PC-3 (cell line): Measurements from ENCODE around the gene HSH2D.

Experiments
- CTCF ChIP-seq: fragments of 300-600 bp; sonication (generic); conservative IDR thresholded peaks from 2 replicates; pipeline ENCODE4 v1.5.1; 2017; ENCODE audit warnings: antibody characterized with exemption, low read depth, mild to moderate bottlenecking, low read length
- EZH2 ChIP-seq: fragments of 300-600 bp; sonication (generic); IDR thresholded peaks from one replicate; pipeline ENCODE4 v1.6.1; 2017; ENCODE audit warnings: antibody characterized with exemption, mild to moderate bottlenecking, low read length; ENCODE audit not compliant: unreplicated experiment
- EZH2phosphoT487 ChIP-seq: fragments of 300-600 bp; sonication (generic); IDR thresholded peaks from 2 replicates; pipeline ENCODE4 v1.6.1; 2018; ENCODE audit warnings: mild to moderate bottlenecking, antibody characterized with exemption, low read length, borderline replicate concordance

GRCh38 chr19:16160445-16160942 is 17.0 kb downstream of the HSH2D start:
- TF ChIP-seq CTCF (no peak), EZH2 (no peak), EZH2phosphoT487 (no peak)
